Measurements from ENCODE around the gene PROM2.

Gene PROM2

GRCh38 chr2:95317123-95317500, 42.9 kb downstream of the PROM2 start:
- no peaks in the 10 kb centered on the region for H3K27me3 ChIP-seq
- H3K36me3 ChIP-seq, result no peaks in the 10 kb centered on the region
- H3K4me1 ChIP-seq, result no peaks in the 10 kb centered on the region
- no peaks in the 10 kb centered on the region for H3K9me3 ChIP-seq
- no peak for DNase-seq
- no peak for TF ChIP-seq CTCF (IDR thresholded peaks at IDR 0.05; ENCODE audit: low read depth, low read length)
- H3K4me3 ChIP-seq (ENCODE audit: low read depth, low read length), result no peak overlapping the region

DNA sequence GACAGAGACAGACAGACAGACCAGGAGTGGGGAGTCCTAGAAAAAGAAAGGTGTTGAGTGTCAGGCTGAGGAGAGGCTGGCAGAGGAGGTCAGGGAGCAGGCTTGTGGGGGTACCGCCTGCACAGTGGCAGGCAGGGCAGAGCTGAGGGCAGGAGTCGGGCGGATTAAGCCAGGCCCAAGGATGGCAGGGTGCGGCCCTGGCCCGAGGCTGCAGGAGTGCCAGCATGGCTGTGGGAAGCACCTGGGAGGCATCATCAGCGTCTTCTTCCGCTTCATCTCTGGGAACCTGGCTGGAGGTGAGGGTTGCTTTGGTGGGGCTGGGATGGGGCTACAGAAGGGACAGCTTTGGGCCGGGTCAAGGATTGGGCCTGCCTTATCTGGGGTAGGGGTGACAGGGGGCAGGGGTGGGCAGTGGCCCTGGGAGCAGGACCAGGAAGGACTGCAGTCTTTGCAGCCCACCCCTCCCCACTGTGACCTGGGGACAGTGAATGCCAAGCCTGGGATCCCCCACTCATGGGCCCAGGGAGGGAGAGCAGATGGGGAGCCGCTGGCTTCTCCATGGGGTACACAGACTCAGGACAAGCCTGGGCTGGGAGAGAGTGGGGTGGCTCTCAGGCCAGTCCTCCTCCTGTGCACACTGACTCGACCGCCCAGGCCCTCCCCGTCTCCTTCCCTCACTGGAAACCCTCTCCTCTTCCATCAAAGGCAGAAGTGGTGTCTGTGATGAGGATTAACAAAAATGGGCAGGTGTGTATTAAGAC, 43.6 kb downstream of the PROM2 start:
- no peaks in the 10 kb centered on the region for H3K4me1 ChIP-seq
- DNase-seq, result no peak
- TF ChIP-seq CTCF (IDR thresholded peaks at IDR 0.05; ENCODE audit: low read depth, low read length), result no peak
- no peaks in the 10 kb centered on the region for H3K36me3 ChIP-seq
- no peak overlapping the region for H3K4me3 ChIP-seq (ENCODE audit: low read depth, low read length)
- no peaks in the 10 kb centered on the region for H3K9me3 ChIP-seq
- H3K27me3 ChIP-seq, result no peaks in the 10 kb centered on the region

DNA sequence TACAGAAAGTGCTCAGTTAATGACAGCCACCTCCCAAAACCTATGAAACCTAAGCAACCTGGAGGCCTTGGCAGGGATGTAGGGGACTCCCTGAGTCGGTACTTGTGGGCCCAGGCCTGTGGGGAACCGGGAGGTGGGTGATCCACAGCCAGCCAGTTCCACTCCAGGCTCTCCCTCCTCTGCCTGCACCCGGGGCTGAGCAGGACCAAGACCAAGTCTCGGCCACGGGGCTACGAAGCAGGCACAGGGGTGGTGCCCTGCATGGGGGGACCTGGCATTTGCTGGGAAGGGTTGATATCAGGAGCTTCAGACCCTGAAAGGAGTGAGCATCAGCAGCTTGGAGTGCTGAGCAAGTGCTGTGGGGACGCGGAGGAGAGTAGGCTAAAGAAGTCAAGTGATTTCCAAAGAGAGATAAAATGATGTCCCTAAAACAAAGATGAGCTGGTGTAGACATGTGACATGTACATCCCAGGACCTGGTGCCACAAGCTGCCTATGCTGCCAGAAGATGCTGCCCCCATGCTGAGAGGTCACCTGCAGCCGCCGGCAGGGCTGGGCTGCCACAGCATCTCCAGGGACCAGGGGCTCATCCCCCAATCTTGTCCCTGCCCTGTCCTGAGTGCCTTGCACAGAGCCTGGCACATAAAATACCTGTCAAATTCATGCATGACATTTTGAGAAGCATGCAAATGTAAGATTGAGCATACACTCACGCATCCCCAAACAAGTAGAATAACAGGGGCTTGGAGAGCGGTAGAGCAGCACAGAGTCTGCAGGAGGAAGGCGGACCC, 44.4 kb downstream of the PROM2 start:
- H3K4me3 ChIP-seq (ENCODE audit: low read depth, low read length), result no peak overlapping the region
- H3K36me3 ChIP-seq, result no peaks in the 10 kb centered on the region
- TF ChIP-seq CTCF (IDR thresholded peaks at IDR 0.05; ENCODE audit: low read depth, low read length), result no peak

DNA sequence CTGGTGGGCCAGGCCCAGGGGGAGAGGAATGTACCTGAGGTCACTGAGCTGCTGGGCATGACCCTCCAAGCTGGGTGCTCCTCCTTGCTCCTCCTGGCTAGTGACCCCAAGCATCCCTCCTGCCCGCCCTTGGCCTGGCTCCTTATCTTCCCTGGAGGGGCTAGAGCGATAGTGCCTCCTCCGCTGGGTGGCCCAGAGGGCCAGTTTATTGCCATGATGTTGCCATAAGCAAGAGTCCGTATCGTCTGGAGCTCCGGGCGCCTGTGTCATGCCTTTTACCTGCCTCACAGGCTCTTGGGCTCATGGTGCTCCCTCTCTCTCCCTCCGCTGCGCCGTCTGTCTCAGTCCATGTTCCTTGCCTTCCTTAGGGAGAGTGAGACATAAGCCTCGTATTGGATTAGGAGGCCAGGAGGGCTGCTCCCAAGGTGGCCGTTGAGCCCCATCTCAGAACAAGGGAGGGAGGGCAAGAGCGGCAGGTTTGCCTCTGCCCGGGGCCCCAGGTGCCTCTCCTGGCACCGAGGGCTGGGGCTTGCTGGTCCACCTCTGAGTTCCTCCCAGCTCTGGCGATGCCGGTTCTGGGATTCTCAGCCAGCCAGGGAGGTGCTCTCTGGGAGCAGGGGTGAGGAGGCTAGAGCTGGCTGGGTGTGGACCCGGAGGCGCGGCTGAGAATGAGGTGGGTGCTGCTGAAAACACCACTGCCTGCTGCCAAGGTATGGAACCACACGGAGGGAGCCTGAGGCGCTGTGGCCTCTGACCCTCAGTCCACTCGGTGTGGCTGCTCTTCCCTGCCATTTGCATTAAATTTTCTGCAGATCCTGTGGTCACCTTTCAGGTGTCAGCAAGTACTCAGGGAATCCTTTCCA, 45.5 kb downstream of the PROM2 start:
- no peak for DNase-seq
- Histone ChIP-seq H3K36me3 (no peaks in the 10 kb centered on the region), H3K27me3 (no peaks in the 10 kb centered on the region), H3K4me1 (no peaks in the 10 kb centered on the region), H3K9me3 (no peaks in the 10 kb centered on the region), H3K4me3 (ENCODE audit: low read depth, low read length) (no peak overlapping the region)
- no peak for TF ChIP-seq CTCF (IDR thresholded peaks at IDR 0.05; ENCODE audit: low read depth, low read length)

More for the DNA sequence above, 44.4 kb downstream of the PROM2 start:
- Histone ChIP-seq H3K27me3 (no peaks in the 10 kb centered on the region), H3K4me1 (no peaks in the 10 kb centered on the region), H3K9me3 (no peaks in the 10 kb centered on the region)
- no peak for DNase-seq

DNA sequence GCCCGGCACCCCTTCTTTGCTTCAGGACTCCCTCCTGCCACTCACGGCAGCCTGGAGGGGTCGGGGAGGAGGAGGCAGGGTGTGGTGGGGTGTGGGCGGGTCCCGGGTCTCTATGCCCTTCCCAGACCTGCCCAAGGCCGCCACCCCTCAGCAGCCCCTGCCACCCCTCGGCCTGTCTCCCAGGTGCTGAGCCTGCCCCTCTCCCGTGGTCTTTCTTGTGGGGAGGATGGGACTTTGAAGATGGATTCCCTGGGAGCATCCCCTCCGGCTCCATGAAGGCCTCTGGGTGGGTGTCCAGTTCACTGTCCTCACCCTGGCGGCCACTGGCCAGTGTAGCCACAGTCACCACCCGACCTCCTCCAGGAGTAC, 46.1 kb downstream of the PROM2 start:
- Histone ChIP-seq H3K36me3 (no peaks in the 10 kb centered on the region), H3K27me3 (no peaks in the 10 kb centered on the region), H3K4me1 (no peaks in the 10 kb centered on the region), H3K9me3 (no peaks in the 10 kb centered on the region), H3K4me3 (ENCODE audit: low read depth, low read length) (no peak overlapping the region)
- TF ChIP-seq CTCF (IDR thresholded peaks at IDR 0.05; ENCODE audit: low read depth, low read length), result no peak
- no peak for DNase-seq
